ENCODE measurements around the gene TAF1D.

Gene TAF1D

DNA sequence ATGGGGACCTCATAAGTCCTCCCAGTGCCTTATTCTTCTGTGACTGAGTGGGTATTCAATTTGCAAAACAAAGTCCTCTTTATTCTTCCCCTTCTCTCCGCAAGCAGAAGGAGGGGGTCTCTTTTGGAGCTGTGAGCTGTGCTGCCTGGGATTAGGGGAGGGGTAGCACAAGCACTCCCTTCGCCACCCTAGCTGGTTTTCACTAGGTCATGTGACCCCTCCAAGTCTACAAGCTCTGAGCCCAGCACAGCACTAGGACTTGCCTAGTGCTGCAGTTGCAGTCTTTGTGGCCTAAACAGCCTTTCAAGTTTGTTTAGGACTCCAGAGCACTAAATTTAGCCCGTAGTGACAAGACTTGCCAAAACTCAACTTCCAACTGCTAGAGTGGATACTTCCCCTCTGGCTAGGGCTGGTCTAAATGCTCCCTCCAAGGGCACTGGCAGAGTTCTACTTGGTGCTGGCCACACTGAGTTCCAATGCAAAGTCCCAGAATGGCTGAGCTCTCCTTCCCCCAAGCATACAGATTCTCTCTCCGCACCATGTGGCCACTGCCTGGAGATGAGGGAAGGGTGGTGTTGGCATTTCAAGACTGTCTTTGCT is 25.4 kb downstream of the TAF1D start:
- H3K9me3 ChIP-seq (ENCODE audit: control insufficient read depth, low read length), result no peaks in the 10 kb centered on the region
- H3K27me3 ChIP-seq (ENCODE audit: control insufficient read depth, insufficient read depth, low read length), result no peaks in the 10 kb centered on the region
- no peak overlapping the region for H3K4me3 ChIP-seq (ENCODE audit: low read length)
- no peaks in the 10 kb centered on the region for H3K4me1 ChIP-seq (ENCODE audit: control insufficient read depth, insufficient read depth, low read length)
- no peaks in the 10 kb centered on the region for H3K36me3 ChIP-seq (ENCODE audit: control insufficient read depth, insufficient read depth, low read length)
- H3K9ac ChIP-seq (ENCODE audit: low read length), result no peak overlapping the region

GRCh38 chr11:93712678-93713077 is 28.6 kb downstream of the TAF1D start:
- no peak overlapping the region for H3K9ac ChIP-seq (ENCODE audit: low read length)
- no peaks in the 10 kb centered on the region for H3K36me3 ChIP-seq (ENCODE audit: control insufficient read depth, insufficient read depth, low read length)
- no peaks in the 10 kb centered on the region for H3K27me3 ChIP-seq (ENCODE audit: control insufficient read depth, insufficient read depth, low read length)
- H3K4me3 ChIP-seq (ENCODE audit: low read length), result no peak overlapping the region
- H3K9me3 ChIP-seq (ENCODE audit: control insufficient read depth, low read length), result no peaks in the 10 kb centered on the region
- no peaks in the 10 kb centered on the region for H3K4me1 ChIP-seq (ENCODE audit: control insufficient read depth, insufficient read depth, low read length)

DNA sequence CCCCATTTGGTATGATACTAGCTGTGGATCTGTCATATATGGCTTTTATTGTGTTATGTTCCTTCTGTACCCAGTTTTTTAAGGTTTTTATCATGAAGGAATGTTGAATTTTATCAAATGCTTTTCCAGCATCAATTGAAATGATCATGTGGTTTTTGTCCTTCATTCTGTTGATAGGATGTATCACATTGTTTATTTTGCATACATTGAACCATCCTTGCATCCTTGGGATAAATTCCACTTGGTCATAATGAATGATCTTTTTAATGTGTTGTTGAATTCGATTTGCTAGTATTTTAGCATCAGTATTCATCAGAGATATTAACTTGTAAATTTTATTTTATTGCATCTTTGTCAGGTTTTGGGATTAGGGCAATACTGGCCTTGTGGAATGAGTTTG is 31.1 kb downstream of the TAF1D start:
- Histone ChIP-seq H3K27me3 (ENCODE audit: control insufficient read depth, insufficient read depth, low read length) (no peaks in the 10 kb centered on the region), H3K4me3 (ENCODE audit: low read length) (no peak overlapping the region), H3K4me1 (ENCODE audit: control insufficient read depth, insufficient read depth, low read length) (no peaks in the 10 kb centered on the region), H3K9ac (ENCODE audit: low read length) (no peak overlapping the region), H3K36me3 (ENCODE audit: control insufficient read depth, insufficient read depth, low read length) (no peaks in the 10 kb centered on the region), H3K9me3 (ENCODE audit: control insufficient read depth, low read length) (no peaks in the 10 kb centered on the region)

DNA sequence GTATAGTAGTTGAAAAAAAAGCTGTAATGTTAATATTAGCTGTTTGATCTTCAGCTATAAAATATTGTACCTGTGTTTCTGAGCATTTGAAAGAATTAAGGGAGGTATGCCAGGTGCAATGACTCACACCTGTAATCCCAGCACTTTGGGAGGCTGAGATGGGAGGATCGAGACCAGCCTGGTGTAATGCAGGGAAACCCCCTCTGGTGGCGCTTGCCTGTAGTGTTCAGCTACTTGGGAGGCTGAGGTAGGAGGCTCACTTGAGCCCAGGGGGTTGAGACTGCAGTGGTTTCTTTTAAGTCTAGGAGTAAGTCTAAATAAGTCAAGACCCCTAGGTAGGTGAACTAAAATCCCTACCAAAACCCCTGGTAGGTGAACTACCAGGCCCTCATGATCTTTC is 37.1 kb downstream of the TAF1D start:
- Histone ChIP-seq H3K4me1 (ENCODE audit: control insufficient read depth, insufficient read depth, low read length) (no peaks in the 10 kb centered on the region), H3K4me3 (ENCODE audit: low read length) (no peak overlapping the region), H3K36me3 (ENCODE audit: control insufficient read depth, insufficient read depth, low read length) (no peaks in the 10 kb centered on the region), H3K9ac (ENCODE audit: low read length) (no peak overlapping the region), H3K27me3 (ENCODE audit: control insufficient read depth, insufficient read depth, low read length) (no peaks in the 10 kb centered on the region), H3K9me3 (ENCODE audit: control insufficient read depth, low read length) (no peaks in the 10 kb centered on the region)

DNA sequence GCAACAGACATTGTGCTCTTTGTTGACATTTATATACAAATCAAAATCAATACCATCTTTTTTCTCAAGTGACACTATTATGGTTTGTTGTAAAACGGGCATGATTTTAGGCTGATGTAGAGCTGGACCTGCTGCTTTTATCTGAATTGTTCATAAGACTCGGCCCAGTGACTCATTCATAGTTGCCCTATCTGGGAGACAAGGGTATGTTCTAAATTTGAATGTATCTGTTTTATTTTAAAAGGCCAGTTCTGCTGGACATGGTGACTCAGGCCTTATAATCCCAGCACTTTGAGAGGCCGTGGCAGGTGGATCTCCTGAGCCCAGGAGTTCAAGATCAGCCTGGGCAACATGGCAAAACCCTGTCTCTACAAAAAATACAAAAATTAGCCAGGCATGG is 40.5 kb downstream of the TAF1D start:
- Histone ChIP-seq H3K27me3 (ENCODE audit: control insufficient read depth, insufficient read depth, low read length) (no peaks in the 10 kb centered on the region), H3K9me3 (ENCODE audit: control insufficient read depth, low read length) (no peaks in the 10 kb centered on the region), H3K9ac (ENCODE audit: low read length) (no peak overlapping the region), H3K4me1 (ENCODE audit: control insufficient read depth, insufficient read depth, low read length) (no peaks in the 10 kb centered on the region), H3K36me3 (ENCODE audit: control insufficient read depth, insufficient read depth, low read length) (peaks cover 5% of the 10 kb centered on the region), H3K4me3 (ENCODE audit: low read length) (no peak overlapping the region)

DNA sequence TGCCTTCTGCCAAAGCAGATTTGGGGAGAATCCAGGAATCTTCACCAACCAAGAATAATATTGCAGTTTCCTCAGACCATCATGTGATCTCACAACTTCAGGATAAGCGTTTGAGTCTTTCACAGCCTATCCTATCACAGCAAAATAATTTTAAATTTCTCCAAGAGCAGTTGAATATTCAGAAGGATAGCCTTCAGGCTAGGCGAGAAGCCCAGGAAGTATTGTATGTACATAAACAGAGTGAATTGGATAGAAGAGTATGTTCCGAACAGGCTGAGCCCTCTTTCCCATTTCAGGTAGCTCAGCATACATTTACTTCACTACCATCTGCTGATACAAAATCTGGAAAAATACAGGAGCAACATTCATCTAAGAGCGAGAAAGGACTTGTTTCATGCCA is 43.7 kb downstream of the TAF1D start:
- Histone ChIP-seq H3K4me1 (ENCODE audit: control insufficient read depth, insufficient read depth, low read length) (no peaks in the 10 kb centered on the region), H3K4me3 (ENCODE audit: low read length) (no peak overlapping the region), H3K36me3 (ENCODE audit: control insufficient read depth, insufficient read depth, low read length) (peaks cover 5% of the 10 kb centered on the region)

DNA sequence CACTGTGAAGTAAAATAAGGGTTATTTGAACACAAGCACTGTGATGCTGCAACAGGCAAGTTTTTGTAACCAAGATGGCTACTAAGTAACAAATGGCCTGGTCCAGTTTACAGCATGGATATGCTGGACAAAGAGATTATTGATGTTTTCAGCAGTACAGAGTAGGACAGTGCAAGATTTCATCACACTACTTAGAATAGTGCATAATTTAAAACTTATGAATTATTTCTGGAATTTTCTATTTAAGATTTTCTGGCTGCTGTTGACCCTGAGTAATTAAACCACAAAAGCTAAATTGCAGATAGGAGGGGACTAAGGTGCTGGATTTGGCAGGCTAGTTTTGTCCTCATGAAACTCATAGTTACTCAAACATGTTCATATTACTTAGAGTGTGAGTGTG is 46.7 kb downstream of the TAF1D start:
- H3K36me3 ChIP-seq (ENCODE audit: control insufficient read depth, insufficient read depth, low read length), result peaks cover 5% of the 10 kb centered on the region

More for the DNA sequence above, 43.7 kb downstream of the TAF1D start:
- Histone ChIP-seq H3K27me3 (ENCODE audit: control insufficient read depth, insufficient read depth, low read length) (no peaks in the 10 kb centered on the region), H3K9me3 (ENCODE audit: control insufficient read depth, low read length) (no peaks in the 10 kb centered on the region), H3K9ac (ENCODE audit: low read length) (no peak overlapping the region)

DNA sequence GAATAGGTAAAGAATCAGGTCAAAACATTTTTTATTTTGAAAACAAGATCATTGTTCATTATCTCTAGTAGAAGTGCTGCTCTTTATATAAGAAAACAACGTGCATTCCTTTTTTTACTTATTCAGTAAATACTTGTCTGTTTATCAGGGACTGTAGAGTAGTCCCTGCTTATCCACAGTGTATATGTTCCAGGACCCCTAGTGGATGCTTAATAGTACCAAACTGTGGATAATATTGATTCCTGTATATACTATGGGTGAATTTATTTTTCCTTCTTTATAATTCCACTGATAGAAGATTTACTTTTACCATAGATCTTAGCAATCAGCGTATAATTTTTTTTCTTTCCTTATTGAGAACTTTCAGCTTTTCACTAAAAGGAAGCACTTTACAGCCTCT is 47.2 kb downstream of the TAF1D start:
- H3K36me3 ChIP-seq (ENCODE audit: control insufficient read depth, insufficient read depth, low read length), result peaks cover 5% of the 10 kb centered on the region
- H3K4me1 ChIP-seq (ENCODE audit: control insufficient read depth, insufficient read depth, low read length), result no peaks in the 10 kb centered on the region
- no peaks in the 10 kb centered on the region for H3K9me3 ChIP-seq (ENCODE audit: control insufficient read depth, low read length)
- H3K9ac ChIP-seq (ENCODE audit: low read length), result no peak overlapping the region
- no peak overlapping the region for H3K4me3 ChIP-seq (ENCODE audit: low read length)
- H3K27me3 ChIP-seq (ENCODE audit: control insufficient read depth, insufficient read depth, low read length), result no peaks in the 10 kb centered on the region

More for the DNA sequence above, 46.7 kb downstream of the TAF1D start:
- Histone ChIP-seq H3K4me1 (ENCODE audit: control insufficient read depth, insufficient read depth, low read length) (no peaks in the 10 kb centered on the region), H3K9ac (ENCODE audit: low read length) (no peak overlapping the region), H3K4me3 (ENCODE audit: low read length) (no peak overlapping the region), H3K9me3 (ENCODE audit: control insufficient read depth, low read length) (no peaks in the 10 kb centered on the region), H3K27me3 (ENCODE audit: control insufficient read depth, insufficient read depth, low read length) (no peaks in the 10 kb centered on the region)

DNA sequence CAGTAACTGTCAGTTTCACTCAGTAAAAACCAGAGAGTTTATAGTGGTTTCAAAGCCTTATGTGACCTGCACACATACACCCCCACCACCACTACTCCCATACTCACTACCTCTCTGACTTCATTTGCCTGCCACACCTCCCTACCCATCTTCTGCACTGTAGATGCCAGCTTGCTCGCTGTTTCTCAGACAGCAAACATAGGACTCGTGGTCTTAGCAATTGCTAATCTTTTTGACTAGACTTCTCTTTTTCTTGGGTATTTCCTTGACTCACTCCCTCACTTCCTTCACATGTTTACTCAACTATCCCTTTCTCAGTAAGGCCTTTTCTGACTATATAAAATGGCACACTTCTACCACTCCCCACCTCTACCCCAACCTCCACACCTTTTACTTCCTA is 52.1 kb downstream of the TAF1D start:
- Histone ChIP-seq H3K9ac (ENCODE audit: low read length) (no peak overlapping the region), H3K4me1 (ENCODE audit: control insufficient read depth, insufficient read depth, low read length) (no peaks in the 10 kb centered on the region), H3K27me3 (ENCODE audit: control insufficient read depth, insufficient read depth, low read length) (no peaks in the 10 kb centered on the region), H3K9me3 (ENCODE audit: control insufficient read depth, low read length) (no peaks in the 10 kb centered on the region), H3K4me3 (ENCODE audit: low read length) (no peak overlapping the region), H3K36me3 (ENCODE audit: control insufficient read depth, insufficient read depth, low read length) (peaks cover 8% of the 10 kb centered on the region)

- Histone ChIP-seq H3K36me3 (ENCODE audit: control insufficient read depth, insufficient read depth, low read length) (peaks cover 10% of the 10 kb centered on the region), H3K4me3 (ENCODE audit: low read length) (no peak overlapping the region), H3K4me1 (ENCODE audit: control insufficient read depth, insufficient read depth, low read length) (no peaks in the 10 kb centered on the region), H3K27me3 (ENCODE audit: control insufficient read depth, insufficient read depth, low read length) (no peaks in the 10 kb centered on the region), H3K9me3 (ENCODE audit: control insufficient read depth, low read length) (no peaks in the 10 kb centered on the region), H3K9ac (ENCODE audit: low read length) (no peak overlapping the region)
Observed at GRCh38 chr11:93686812-93687211, 54.5 kb downstream of the TAF1D start.

GRCh38 chr11:93686226-93686625 is 55.1 kb downstream of the TAF1D start:
- Histone ChIP-seq H3K27me3 (ENCODE audit: control insufficient read depth, insufficient read depth, low read length) (no peaks in the 10 kb centered on the region), H3K4me1 (ENCODE audit: control insufficient read depth, insufficient read depth, low read length) (no peaks in the 10 kb centered on the region), H3K36me3 (ENCODE audit: control insufficient read depth, insufficient read depth, low read length) (peaks cover 10% of the 10 kb centered on the region), H3K9ac (ENCODE audit: low read length) (no peak overlapping the region), H3K4me3 (ENCODE audit: low read length) (no peak overlapping the region), H3K9me3 (ENCODE audit: control insufficient read depth, low read length) (no peaks in the 10 kb centered on the region)
